ENCODE results near the gene ZNF18. TPM values are rescaled to one million over a fixed set of nuclear protein-coding genes. Genes with fewer than 3 reads are reported as not detected.

The ZNF18 gene
- total and polyA plus RNA-seq, 2 experiments from 2014 or later, result 5.9 to 9.8 TPM

DNA sequence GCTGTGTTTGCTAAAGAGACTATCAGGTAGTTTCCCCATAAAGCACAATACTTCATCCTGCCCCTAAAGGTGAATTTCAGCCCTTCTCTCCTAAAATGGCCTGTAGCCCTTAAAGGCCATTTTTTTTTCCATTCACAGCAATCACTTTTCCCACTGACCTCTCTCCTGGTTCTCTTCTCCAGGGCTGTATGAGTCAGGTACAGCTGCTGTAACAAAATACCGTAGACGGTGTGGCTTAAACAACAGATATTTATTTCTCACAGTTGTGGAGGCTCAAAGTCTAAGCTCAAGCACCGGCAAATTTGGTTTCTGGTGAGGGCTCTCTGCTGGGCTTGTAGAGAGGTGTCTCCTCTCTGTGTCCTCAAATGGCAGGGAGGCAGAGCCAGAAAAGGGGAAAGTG is 44.7 kb downstream of the ZNF18 start (continued):
- TF ChIP-seq, protein P1, sequence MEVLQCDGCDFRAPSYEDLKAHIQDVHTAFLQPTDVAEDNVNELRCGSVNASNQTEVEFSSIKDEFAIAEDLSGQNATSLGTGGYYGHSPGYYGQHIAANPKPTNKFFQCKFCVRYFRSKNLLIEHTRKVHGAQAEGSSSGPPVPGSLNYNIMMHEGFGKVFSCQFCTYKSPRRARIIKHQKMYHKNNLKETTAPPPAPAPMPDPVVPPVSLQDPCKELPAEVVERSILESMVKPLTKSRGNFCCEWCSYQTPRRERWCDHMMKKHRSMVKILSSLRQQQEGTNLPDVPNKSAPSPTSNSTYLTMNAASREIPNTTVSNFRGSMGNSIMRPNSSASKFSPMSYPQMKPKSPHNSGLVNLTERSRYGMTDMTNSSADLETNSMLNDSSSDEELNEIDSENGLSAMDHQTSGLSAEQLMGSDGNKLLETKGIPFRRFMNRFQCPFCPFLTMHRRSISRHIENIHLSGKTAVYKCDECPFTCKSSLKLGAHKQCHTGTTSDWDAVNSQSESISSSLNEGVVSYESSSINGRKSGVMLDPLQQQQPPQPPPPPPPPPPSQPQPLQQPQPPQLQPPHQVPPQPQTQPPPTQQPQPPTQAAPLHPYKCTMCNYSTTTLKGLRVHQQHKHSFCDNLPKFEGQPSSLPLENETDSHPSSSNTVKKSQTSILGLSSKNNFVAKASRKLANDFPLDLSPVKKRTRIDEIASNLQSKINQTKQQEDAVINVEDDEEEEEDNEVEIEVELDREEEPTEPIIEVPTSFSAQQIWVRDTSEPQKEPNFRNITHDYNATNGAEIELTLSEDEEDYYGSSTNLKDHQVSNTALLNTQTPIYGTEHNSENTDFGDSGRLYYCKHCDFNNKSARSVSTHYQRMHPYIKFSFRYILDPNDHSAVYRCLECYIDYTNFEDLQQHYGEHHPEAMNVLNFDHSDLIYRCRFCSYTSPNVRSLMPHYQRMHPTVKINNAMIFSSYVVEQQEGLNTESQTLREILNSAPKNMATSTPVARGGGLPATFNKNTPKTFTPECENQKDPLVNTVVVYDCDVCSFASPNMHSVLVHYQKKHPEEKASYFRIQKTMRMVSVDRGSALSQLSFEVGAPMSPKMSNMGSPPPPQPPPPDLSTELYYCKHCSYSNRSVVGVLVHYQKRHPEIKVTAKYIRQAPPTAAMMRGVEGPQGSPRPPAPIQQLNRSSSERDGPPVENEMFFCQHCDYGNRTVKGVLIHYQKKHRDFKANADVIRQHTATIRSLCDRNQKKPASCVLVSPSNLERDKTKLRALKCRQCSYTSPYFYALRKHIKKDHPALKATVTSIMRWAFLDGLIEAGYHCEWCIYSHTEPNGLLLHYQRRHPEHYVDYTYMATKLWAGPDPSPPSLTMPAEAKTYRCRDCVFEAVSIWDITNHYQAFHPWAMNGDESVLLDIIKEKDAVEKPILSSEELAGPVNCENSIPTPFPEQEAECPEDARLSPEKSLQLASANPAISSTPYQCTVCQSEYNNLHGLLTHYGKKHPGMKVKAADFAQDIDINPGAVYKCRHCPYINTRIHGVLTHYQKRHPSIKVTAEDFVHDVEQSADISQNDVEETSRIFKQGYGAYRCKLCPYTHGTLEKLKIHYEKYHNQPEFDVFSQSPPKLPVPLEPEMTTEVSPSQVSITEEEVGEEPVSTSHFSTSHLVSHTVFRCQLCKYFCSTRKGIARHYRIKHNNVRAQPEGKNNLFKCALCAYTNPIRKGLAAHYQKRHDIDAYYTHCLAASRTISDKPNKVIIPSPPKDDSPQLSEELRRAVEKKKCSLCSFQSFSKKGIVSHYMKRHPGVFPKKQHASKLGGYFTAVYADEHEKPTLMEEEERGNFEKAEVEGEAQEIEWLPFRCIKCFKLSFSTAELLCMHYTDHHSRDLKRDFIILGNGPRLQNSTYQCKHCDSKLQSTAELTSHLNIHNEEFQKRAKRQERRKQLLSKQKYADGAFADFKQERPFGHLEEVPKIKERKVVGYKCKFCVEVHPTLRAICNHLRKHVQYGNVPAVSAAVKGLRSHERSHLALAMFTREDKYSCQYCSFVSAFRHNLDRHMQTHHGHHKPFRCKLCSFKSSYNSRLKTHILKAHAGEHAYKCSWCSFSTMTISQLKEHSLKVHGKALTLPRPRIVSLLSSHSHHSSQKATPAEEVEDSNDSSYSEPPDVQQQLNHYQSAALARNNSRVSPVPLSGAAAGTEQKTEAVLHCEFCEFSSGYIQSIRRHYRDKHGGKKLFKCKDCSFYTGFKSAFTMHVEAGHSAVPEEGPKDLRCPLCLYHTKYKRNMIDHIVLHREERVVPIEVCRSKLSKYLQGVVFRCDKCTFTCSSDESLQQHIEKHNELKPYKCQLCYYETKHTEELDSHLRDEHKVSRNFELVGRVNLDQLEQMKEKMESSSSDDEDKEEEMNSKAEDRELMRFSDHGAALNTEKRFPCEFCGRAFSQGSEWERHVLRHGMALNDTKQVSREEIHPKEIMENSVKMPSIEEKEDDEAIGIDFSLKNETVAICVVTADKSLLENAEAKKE (CRISPR knock-in tag; IDR thresholded peaks at IDR 0.05), result no peak
- TF ChIP-seq EZH2 (IDR thresholded peaks at IDR 0.05; ENCODE audit: low read depth, unreplicated experiment) (no peak), EZH2phosphoT487 (IDR thresholded peaks at IDR 0.05; ENCODE audit: unreplicated experiment) (no peak), CREB1 (CRISPR knock-in tag; IDR thresholded peaks at IDR 0.05; ENCODE audit: low read depth) (no peak)
- TF ChIP-seq, protein P2, sequence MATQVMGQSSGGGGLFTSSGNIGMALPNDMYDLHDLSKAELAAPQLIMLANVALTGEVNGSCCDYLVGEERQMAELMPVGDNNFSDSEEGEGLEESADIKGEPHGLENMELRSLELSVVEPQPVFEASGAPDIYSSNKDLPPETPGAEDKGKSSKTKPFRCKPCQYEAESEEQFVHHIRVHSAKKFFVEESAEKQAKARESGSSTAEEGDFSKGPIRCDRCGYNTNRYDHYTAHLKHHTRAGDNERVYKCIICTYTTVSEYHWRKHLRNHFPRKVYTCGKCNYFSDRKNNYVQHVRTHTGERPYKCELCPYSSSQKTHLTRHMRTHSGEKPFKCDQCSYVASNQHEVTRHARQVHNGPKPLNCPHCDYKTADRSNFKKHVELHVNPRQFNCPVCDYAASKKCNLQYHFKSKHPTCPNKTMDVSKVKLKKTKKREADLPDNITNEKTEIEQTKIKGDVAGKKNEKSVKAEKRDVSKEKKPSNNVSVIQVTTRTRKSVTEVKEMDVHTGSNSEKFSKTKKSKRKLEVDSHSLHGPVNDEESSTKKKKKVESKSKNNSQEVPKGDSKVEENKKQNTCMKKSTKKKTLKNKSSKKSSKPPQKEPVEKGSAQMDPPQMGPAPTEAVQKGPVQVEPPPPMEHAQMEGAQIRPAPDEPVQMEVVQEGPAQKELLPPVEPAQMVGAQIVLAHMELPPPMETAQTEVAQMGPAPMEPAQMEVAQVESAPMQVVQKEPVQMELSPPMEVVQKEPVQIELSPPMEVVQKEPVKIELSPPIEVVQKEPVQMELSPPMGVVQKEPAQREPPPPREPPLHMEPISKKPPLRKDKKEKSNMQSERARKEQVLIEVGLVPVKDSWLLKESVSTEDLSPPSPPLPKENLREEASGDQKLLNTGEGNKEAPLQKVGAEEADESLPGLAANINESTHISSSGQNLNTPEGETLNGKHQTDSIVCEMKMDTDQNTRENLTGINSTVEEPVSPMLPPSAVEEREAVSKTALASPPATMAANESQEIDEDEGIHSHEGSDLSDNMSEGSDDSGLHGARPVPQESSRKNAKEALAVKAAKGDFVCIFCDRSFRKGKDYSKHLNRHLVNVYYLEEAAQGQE (IDR thresholded peaks at IDR 0.05; ENCODE audit: unreplicated experiment), result no peak

All from GM23338 (cell line).